GM19240 (cell line): ENCODE data around the gene OR2C3.
"Not testable (repeated sequence)": the region's sequence is repeated elsewhere in the genome, so short reads cannot be mapped to it uniquely, and the experiment has no call there.

ENCODE experiments used
- DNase-seq: peaks from one replicate; pipeline ENCODE4 v3.0.0; 2011; ENCODE audit warnings: low spot score; ENCODE audit not compliant: insufficient read length

Gene OR2C3

DNA sequence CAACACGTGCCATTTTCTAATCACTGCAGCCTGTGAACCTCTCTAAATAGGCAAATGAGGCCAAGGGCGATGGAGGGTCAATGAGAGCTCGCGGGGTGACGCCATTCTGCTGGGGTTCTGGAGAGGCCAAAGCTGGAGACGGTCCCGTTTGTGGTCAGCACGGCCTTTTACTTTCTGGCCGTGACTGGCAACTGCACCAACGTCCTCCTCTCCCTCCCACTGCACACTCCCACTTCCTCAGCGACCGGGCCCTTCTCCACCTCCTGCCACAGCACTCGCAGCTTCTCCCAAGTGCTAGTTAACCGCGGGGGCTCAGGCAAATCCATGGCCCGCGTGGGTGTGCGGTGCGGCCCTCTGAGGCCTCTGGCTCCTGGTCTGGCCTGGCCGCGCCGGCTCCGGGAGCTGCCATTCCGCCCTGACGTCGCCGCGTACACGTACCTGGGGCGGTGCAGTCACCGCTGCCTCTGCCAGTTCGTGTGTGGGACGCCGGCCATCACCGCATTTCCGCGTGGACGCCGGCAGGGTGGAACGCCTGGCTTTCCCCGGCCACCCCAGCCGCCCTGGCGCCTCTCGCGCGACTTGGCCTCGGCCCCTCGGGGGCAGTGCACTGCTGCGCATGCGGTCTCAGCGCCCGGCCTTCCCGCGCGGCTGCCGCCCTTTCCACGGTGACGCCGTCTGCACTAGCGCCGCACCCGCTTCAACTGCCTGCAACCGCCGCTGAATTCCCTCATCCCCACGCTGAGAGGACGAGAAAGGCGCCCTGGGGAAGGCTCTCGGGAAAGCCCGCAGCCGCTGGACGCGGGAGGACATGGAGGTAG lies 18.2 kb downstream of the OR2C3 start:
- DNase-seq: no peak

DNA sequence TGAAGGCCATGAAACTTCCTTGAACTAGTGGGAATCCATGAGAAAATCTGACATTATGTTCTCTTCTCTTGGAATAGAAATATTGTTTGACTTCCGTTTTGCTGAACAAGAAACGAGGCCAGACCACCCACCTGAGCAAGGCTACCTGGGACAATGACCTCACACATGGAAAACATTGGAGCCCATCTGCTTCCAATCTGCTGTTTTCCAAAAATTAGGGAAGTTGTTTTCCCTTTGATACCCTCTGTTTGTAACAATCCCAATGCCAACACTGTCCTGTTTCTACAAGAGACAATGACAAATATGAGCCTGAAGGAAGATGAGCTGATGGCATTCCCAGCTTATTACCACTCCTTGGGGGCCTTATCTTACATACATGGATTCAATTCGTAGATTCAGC lies 29.4 kb downstream of the OR2C3 start:
- DNase-seq: no peak

DNA sequence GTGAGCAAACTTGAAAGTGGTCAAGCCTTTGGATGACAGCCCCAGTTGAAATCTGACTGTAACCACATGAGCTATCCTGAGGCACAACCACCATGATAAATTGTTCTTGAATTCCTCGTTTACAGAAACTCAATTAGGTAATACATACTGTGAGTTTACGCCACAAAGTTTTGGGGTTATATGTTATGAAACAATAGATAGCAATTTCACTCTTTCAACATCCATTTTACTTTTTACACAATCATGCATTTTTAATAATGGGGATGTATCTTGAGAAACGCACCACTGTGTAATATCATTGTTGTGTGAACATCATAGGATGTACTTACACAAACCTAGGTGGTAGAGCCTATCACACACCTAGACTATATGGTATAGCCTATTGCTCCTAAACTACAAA lies 35.4 kb downstream of the OR2C3 start:
- DNase-seq: no peak

DNA sequence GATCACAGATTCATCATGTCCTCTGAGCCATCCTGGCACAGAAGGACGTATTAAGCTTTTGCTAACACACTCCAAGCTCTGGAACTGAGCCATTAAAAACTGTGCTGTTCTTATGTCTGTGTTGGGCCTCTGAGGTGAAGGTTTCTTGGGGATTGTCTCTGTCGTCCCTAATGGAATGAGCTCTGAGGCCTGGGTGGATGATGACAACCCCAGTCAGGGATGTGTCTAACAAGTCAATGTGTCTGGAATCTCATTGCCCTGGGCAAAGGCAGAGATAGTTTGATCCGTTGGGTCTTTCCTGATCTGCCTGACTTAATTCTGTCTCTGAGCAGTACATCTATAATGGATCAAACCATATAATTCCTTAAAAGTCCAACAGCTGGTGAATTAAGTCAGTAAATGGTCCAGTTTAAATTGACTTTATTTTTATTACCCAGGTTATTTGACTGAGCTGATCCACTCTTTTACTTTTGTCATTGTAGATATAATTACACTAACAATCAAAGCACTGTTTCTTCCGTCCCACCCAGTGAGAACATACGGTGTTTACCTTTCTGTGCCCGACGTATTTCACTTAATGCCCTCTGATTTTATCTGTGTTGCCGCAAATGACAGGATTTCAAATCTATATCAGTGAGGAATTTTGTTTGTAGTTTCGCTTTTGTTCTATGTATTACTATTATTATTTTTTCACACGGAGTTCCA lies 39.5 kb downstream of the OR2C3 start:
- no peak for DNase-seq

DNA sequence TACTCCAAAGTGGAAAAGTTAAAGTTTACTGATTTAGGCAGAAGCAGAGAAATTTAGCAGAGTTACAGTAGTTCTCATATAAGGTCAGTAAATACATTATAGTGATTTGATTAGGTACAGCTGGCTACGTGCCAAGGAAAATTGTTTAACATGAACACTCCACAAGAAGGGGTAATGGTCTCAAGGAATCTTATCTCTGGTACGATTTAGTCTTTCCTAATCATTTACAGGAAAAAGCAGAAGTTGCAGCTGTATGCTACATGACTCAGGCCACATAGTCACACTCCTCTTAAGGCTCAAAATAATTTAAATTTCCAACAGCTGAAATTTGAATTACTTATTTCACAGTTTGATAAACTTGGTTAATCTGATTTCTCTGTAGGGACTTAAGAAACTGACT lies 41.5 kb downstream of the OR2C3 start:
- no peak for DNase-seq

DNA sequence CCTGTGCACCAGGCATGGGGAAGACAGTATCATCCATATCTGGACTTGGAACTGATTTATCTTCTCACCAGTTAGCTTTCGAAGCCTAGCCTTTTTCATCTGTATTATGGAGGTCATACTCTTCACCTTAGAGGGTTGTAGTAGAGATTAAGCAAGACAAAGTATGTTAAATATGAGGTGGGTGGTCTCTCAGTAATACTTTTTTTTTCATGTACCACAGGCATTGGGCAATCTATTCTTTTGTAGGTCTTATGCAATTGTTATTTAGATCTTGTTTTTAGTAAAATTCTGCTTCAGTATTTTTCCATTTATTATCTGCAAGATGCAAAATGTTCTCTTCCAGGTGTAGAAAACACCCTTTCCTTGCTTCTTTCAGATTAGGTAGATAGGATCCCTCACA lies 43.1 kb downstream of the OR2C3 start:
- no peak for DNase-seq

DNA sequence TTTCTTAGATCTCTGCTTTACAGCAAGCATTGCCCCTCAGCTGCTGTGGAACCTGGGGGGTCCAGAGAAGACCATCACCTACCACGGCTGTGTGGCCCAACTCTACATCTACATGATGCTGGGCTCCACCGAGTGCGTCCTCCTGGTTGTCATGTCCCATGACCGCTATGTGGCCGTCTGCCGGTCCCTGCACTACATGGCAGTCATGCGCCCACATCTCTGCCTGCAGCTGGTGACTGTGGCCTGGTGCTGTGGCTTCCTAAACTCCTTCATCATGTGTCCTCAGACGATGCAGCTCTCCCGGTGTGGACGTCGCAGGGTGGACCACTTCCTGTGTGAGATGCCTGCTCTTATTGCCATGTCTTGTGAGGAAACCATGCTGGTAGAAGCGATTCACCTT lies 44.9 kb downstream of the OR2C3 start:
- no peak for DNase-seq

DNA sequence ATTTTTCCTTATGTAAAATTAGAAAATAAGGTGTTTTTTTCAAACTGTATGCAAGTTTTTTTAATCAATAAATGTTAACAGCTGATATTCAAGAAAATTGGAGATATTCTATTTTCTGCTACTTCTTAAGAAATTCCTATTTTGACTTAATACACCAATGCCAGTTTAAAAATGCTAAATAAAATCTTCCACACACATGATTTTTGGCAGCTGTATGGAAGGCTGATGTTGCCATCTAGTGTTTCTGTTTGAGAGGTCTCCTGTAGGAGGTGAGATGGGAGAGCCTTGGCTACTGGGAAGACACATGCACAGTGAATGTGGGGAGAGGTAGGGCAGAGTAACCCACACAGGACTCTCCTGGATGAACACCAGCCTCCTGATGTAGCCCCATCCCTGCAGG lies 49.2 kb downstream of the OR2C3 start:
- peak; percentile 8 for DNase-seq

DNA sequence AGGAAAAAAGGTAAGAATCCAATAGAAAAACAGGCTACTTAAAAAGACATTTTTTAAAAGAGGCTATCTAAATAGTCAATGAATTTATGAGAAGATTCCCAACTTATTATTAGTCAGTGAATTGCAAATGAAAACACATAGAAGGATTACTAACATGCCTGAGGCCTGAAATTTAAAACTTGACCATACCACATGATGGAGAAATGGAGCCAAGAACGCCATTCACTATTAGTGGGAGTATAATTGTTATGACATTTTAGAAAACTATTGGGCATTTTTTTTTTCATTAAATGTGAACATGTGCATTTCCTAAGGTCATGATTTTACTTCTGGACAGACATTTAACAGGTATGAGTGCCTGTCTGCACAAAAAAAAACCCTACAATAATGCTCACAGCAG lies 53.5 kb downstream of the OR2C3 start:
- DNase-seq: no peak

DNA sequence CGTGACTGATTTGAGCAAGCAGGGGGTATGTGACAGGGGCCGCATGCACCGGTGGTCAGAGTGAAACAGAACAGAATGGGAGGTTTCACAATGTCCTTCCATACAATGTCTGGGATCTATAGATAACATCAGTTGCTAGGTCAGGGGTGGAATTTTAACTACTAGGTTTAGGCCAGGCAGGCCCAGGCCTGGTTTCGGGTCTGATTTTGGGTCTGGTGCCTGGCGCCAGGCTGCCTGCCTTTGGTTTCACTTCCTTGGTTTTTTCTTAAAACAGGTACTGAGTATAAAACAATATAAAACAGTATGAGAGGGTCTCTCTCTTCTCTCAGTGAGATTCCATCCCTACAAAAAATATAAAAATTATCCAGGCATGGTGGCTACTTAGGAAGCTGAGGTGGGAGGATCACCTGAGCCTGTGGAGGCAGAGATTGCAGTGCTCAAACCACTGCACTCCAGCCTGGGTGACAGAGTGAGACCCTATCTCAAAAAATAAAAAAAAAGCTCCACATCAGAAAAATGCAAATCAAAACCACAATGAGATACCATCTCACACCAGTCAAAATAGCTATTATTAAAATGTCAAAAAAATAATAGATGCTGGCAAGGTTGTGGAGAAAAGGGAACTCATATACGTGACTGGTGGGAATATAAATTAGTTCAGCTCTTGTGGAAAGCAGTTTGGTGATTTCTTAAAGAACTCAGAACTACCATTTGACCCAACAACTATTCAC lies 59.7 kb downstream of the OR2C3 start:
- DNase-seq: not testable (repeated sequence)

DNA sequence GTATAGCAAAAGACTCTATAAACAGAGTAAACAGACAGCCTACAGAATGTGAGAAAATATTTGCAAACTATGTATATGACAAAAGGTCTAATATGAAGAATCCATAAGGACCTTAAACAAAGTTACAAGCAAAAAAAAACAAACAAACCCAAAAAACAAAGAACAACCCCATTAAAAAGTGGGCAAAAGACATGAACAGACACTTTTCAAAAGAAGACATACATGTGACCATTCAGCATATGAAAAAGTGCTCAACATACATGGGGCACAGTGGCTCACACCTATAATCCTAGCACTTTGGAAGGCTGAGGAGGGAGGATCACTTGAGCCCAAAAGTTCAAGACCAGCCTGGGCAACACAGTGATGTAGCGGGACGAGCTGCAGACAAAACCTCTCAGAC lies 60.4 kb downstream of the OR2C3 start:
- no peak for DNase-seq
